Erythroblast (primary cell): ENCODE results near the gene PNPLA5.

Experiments
- GATA1 ChIP-seq: IDR thresholded peaks from 2 replicates; pipeline ENCODE4 v1.6.1; 2011; ENCODE audit warnings: low read depth, mild to moderate bottlenecking, control low read depth, low read length, moderate library complexity
- POLR2A ChIP-seq: IDR thresholded peaks from 2 replicates; pipeline ENCODE4 v1.6.1; 2011; ENCODE audit warnings: mild to moderate bottlenecking, low read length

GRCh38 chr22:43905681-43906080 is 13.9 kb upstream of the PNPLA5 start:
- TF ChIP-seq POLR2A, result no peak
- TF ChIP-seq GATA1, result no peak
